ENCODE results near the gene NCK2.
A peak's percentile ranks its signal among the peaks of the same experiment; 100 is the strongest.

The NCK2 gene

DNA sequence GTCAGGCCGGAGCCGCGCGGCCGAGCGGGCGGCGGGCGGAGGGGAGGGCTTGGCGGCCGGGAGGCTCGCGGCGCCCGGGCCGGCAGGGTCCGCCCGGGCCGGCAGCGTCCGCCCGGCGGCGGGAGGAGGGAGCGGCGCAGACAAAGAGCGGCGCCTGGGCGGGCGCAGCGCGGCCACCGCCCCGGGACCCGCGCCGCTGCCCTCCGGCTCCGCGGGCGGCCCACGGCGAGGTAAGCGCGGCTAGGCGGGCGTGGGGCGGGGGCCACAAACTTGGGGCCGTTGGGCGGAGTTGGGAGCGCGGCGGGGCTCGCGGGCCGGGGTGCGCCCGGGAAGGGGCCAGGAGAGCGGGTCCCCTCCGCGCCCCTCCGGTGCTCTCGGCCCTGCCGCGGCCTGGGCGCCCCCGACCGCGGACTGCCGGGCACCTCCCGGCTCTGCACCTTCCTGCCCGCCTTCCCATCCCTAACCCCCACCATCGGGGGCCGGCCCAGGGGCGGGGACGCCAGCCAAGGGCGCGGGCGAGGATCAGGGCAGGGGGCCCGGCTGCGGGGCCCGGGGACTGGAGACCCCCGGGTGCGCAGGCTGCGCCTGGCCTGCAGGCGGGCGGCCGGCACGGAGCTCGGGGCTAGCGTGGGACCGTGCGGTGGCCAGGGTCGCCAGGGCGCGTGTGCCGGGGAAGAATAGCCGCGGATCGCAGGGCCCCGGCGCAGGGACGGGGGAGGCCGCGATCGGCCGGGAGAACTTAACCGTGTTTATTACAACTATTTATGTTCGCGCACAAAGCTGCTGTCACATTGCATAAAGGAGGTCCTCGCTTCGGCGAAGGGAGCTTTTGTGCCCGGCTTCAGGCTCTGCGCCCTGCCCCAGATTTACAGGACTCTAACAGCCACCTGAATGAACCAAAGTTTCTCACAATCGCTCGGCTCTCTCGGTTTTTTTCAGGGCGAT is at the start of gene NCK2:
Gene NCK2, plus strand, starts transcription at position 4 of the 945 bp plus-strand sequence. CDS start 110,152 bp downstream, outside the sequence.
- H3K27me3 Mint-ChIP-seq, result no peaks in the 10 kb centered on the region
- H3K4me3 Mint-ChIP-seq, result peak within 1 kb of the TSS; percentile 93
- H3K36me3 Mint-ChIP-seq, result peaks cover 14% of the 10 kb centered on the region
- no peaks in the 10 kb centered on the region for H3K9me3 Mint-ChIP-seq (ENCODE audit: low read depth)
- peaks cover 76% of the 10 kb centered on the region for H3K4me1 Mint-ChIP-seq (ENCODE audit: low read depth)
- peak within 1 kb of the TSS; percentile 99 for H3K27ac Mint-ChIP-seq

DNA sequence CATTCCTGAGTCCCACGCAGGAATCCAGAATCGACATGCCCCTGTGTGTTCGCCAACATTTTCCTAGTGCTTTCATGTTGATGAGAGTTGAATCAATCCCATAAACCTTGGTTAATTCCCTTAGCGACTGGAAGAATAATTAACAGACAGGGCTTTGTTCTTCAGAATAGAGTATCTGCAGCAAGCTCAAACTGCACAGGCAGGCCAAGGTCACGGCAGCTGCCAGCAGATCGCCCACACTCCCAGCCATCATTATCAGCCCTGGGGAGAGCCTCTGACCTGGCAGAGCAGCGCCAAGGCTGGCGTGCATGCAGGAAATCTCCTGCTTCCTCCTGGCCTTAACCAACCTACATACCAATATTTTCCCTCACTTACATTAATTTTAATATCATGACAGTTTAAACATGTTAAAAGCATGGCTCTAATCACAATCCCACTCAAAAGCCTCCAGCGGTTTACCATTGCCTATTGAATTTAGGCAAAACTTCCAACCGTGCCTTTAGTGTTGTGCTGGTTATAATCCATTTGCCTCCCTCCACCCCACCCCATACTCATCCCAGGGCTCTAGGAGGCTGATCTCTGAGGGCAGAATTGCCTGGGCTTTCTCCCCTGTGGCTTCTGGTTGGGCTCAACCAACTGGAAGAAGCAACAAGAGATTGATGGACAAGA is 46.8 kb upstream of the NCK2 start:
- Mint-ChIP-seq H3K4me3 (no peak overlapping the region), H3K27ac (no peak overlapping the region), H3K36me3 (peaks cover 2% of the 10 kb centered on the region), H3K27me3 (peaks cover 2% of the 10 kb centered on the region), H3K4me1 (ENCODE audit: low read depth) (no peaks in the 10 kb centered on the region), H3K9me3 (ENCODE audit: low read depth) (no peaks in the 10 kb centered on the region)

DNA sequence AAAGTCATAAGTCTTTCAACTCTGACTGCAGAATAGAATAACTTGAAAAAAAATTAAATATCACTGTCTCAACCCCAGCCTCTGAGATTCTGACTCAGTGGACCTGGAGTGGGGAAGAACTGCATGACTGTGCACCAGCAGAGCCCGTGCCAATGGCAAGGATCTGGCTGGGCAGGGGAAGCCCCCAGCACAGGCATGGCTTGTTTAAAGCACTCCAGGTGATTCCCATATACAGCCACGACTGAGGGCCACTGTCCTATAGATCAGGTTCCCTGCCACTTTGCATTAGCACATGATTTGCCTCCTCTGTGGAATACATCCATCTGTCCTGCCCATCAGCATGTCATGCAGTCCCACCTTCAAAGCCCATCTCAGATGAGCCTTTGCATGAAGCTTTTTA is 45.9 kb upstream of the NCK2 start:
- H3K36me3 Mint-ChIP-seq, result peaks cover 2% of the 10 kb centered on the region
- H3K4me3 Mint-ChIP-seq, result no peak overlapping the region
- H3K9me3 Mint-ChIP-seq (ENCODE audit: low read depth), result no peaks in the 10 kb centered on the region
- no peaks in the 10 kb centered on the region for H3K4me1 Mint-ChIP-seq (ENCODE audit: low read depth)
- no peak overlapping the region for H3K27ac Mint-ChIP-seq
- peaks cover 2% of the 10 kb centered on the region for H3K27me3 Mint-ChIP-seq

DNA sequence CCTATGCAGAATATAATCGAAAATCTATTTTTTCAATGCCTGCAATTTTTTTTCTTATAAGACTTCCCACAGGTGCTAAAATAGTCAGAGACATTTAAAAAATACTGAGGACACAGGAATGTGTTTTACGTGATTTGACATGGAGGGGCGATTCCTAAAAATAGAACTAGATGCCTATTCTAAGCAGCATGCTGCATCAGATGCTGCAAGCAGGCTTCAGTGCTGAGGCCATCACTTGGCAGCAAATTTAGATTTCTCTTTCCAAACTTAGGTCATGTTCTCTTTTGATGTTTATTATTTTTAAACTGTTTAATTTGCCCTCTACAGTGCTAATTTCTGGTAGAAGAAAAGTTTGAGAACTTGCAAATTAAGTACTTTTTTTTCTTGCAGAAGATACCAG is 43.7 kb upstream of the NCK2 start:
- H3K27ac Mint-ChIP-seq, result no peak overlapping the region
- peaks cover 2% of the 10 kb centered on the region for H3K27me3 Mint-ChIP-seq
- H3K36me3 Mint-ChIP-seq, result no peaks in the 10 kb centered on the region
- no peaks in the 10 kb centered on the region for H3K9me3 Mint-ChIP-seq (ENCODE audit: low read depth)
- no peaks in the 10 kb centered on the region for H3K4me1 Mint-ChIP-seq (ENCODE audit: low read depth)
- H3K4me3 Mint-ChIP-seq, result no peak overlapping the region

DNA sequence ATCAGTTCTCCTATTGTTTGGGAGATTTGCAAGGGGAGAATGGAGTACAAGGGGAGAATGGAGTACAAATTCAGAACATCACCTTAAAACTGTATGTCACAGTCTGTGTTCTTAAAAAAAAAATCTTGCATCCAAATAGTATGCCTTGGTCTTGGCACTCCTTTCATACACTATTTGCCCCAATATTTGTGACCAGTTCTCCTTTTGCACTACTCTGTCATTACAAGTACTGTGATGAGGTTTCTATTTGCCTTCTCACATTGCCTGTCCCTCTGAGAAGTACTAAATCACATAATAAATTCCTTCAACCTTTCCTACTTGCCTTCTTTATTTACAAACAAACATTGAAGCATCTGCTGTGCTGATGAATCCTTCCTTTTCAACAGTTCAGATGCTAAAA is 36.0 kb upstream of the NCK2 start:
- H3K27ac Mint-ChIP-seq, result no peak overlapping the region
- no peaks in the 10 kb centered on the region for H3K4me1 Mint-ChIP-seq (ENCODE audit: low read depth)
- peaks cover 2% of the 10 kb centered on the region for H3K36me3 Mint-ChIP-seq
- H3K9me3 Mint-ChIP-seq (ENCODE audit: low read depth), result no peaks in the 10 kb centered on the region
- H3K27me3 Mint-ChIP-seq, result no peaks in the 10 kb centered on the region
- no peak overlapping the region for H3K4me3 Mint-ChIP-seq

DNA sequence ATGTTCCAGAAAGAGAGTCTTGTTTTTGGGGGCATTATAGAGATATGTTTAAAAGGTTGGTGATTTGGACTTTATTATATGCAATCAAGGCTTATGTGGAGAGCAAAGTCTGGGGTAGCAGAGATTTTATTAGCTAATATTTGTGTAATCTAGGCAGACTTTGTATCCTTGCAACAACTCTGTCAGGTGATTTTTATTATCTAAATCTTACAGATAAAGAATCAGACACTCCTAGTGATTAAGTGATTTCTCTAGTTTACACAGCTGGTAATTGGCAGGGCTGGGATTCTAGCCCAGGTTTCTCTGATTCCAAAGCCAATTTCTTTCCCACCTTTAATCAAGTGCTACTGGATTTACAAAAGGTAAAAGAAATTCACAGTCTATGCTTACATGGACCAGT is 33.3 kb upstream of the NCK2 start:
- Mint-ChIP-seq H3K27ac (no peak overlapping the region), H3K4me1 (ENCODE audit: low read depth) (no peaks in the 10 kb centered on the region), H3K27me3 (no peaks in the 10 kb centered on the region), H3K9me3 (ENCODE audit: low read depth) (no peaks in the 10 kb centered on the region), H3K4me3 (no peak overlapping the region), H3K36me3 (peaks cover 2% of the 10 kb centered on the region)

DNA sequence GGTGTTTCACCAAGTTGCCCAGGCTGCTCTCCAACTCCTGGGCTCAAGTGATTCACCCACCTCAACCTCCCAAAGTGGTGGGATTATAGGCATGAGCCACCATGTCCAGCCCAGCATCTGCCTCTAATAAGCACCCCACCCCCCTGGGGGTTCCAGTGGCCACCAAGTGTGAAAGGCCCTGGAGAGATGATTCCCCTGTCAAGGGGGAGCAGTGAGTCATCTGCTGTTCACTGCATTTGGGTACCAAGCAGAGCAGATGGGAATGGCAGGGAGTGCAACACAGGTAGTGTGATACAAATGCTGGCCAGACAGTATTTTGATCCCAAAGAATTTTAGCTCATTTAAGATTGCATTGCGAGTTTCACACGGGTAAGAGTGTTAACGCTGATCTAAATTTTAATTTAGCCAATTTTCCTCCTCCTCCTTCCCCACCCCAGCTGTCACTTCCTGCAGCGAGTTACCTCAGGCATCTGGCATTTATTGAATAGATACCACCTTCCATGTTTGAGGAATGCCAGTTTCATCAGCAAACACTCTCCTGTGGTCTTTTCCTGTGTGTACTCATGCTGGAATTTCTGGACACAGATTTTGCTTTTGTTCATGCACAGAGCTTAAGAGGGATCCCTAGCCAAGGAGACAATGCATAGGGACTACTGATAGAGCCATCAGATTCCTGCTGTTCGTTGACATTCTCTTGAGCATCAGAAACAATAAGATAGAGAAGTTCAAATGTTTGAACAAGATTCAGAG is 32.4 kb upstream of the NCK2 start:
- Mint-ChIP-seq H3K4me3 (no peak overlapping the region), H3K4me1 (ENCODE audit: low read depth) (peaks cover 3% of the 10 kb centered on the region), H3K9me3 (ENCODE audit: low read depth) (no peaks in the 10 kb centered on the region), H3K36me3 (peaks cover 2% of the 10 kb centered on the region), H3K27ac (no peak overlapping the region), H3K27me3 (no peaks in the 10 kb centered on the region)

DNA sequence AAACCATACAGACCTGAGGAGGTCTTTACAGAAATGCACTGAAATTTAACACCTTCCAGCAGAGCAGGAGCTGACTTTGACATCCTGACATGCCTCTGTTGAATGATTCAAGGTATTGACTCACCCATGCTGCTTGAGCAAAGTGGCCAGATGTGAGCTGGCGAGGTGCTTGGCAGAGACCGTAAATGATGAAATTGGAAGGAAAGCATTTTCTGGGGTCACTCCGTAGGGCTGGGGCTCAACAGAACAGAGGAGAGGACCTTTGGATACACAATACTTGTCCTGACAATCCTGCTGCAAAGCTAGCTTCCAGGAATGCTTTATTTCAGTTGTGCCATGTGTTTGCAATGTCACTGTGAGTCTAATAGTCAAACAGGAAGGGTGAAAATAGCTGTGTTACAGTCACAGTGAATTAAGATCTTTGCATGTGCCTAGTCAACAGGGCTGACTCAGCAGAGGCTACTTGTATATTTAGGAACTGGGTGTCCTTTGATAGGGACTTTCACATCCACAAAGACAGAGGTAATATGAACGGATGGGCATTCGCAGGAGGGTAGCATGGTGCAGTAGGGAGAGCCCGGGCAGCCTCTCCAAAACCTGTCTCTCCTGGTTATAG is 31.6 kb upstream of the NCK2 start:
- peaks cover 3% of the 10 kb centered on the region for H3K4me1 Mint-ChIP-seq (ENCODE audit: low read depth)
- H3K27me3 Mint-ChIP-seq, result no peaks in the 10 kb centered on the region
- no peaks in the 10 kb centered on the region for H3K9me3 Mint-ChIP-seq (ENCODE audit: low read depth)
- no peak overlapping the region for H3K4me3 Mint-ChIP-seq
- no peak overlapping the region for H3K27ac Mint-ChIP-seq
- peaks cover 2% of the 10 kb centered on the region for H3K36me3 Mint-ChIP-seq

DNA sequence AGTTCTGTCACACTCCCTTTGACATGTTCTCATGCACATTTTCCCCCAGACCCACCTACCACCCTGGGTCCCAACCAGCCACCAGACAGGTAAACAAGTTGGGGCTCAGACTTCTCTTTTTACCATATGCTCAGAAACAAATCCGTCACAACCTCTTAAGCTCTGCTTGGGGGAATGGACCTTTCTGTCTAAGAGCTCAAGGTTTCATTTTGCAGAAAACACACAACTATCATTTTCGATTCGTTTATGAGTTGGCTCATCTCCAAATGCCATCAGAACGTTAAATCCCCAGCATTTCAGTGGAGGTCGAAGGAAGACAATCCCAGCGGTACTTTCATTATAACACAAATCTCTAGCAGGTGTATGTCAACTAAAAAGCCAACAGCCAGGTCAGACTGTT is 30.6 kb upstream of the NCK2 start:
- no peaks in the 10 kb centered on the region for H3K27me3 Mint-ChIP-seq
- no peak overlapping the region for H3K27ac Mint-ChIP-seq
- no peak overlapping the region for H3K4me3 Mint-ChIP-seq
- H3K36me3 Mint-ChIP-seq, result peaks cover 2% of the 10 kb centered on the region
- no peaks in the 10 kb centered on the region for H3K9me3 Mint-ChIP-seq (ENCODE audit: low read depth)
- peaks cover 3% of the 10 kb centered on the region for H3K4me1 Mint-ChIP-seq (ENCODE audit: low read depth)

DNA sequence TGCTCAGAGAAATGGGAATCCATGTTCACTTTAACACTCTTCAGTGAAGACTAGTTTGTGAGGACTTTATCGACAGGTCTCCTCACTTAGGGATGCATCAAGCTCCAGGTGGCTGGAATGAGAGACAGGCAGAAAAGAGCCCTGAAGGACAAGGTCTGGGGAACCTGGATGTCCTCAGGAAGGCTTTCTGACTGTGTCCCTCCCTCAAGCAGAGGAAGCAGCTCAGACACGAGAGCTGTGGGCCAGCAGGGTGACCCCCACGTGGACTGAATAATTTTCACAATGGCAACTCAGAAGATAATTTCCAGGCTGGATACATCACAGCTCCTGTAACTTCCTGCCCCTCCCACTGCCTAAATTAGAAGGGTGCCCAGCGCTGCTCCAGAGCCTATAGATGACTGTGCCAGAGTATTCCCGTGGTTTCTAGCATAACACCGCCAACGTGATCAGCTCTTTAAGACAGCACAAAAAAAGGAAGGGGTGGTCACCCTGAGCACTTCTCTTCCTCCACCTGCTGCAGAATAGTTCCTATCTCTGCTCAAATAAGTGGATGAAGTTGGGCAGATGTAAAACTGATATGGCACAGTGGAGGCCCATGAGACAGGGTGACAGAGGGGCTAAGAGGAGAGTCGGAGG is 25.7 kb upstream of the NCK2 start:
- Mint-ChIP-seq H3K9me3 (ENCODE audit: low read depth) (no peaks in the 10 kb centered on the region), H3K27ac (no peak overlapping the region), H3K36me3 (no peaks in the 10 kb centered on the region), H3K27me3 (no peaks in the 10 kb centered on the region), H3K4me1 (ENCODE audit: low read depth) (peaks cover 3% of the 10 kb centered on the region), H3K4me3 (no peak overlapping the region)

DNA sequence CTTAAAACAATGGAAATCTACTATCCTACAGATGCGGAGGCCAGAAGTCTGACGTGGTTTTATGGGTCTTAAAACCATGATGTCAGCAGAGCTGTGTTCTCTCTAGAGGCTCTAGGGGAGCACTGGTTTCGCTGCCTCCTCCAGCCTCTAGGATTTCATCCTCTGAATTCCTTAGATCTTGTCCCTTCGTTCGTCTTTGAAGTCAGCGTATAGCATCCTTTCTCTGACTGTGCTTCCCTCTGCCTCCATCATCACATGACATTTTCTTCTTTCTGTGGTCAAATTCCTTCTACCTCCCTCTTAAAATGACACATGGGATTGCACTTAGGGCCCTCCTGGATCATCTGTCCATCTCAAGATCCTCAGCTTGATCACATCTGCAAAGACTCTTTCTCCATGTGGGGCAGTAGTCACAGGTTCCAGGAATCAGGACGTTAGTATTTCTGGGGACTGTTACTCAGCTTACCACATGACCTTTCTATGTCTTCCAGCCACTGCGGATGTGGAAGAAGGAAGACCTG is 22.7 kb upstream of the NCK2 start:
- Mint-ChIP-seq H3K27me3 (no peaks in the 10 kb centered on the region), H3K9me3 (ENCODE audit: low read depth) (peaks cover 5% of the 10 kb centered on the region), H3K4me3 (no peak overlapping the region), H3K4me1 (ENCODE audit: low read depth) (peaks cover 2% of the 10 kb centered on the region), H3K36me3 (peaks cover 2% of the 10 kb centered on the region), H3K27ac (no peak overlapping the region)

DNA sequence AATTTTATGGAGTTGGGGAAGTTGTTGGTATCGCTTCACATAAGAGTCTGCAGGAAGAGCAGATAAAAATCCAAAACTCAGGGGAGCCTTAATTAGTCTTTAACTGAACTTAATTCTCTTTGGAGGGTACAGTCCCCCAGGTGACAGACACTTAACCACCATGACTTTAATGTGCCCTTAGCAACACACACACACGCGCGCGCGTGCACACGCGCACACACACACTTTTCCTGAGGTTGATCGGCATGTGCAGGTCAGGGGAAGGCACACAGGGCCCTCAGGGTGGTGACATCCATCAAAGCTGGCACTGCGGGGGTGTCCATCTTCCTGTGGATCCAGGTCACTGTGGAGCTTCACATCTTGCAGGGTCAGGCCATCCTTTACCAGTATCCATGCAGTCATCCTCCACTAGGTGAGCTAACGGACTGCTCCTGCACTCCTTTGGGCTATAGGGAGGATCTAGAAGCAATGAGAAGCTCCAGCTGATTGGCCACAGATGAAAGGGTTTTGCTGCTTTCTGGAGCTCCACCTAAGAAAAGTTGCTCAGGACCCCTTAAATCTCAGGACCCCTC is 21.9 kb upstream of the NCK2 start:
- Mint-ChIP-seq H3K27ac (no peak overlapping the region), H3K4me1 (ENCODE audit: low read depth) (no peaks in the 10 kb centered on the region), H3K4me3 (no peak overlapping the region), H3K36me3 (peaks cover 2% of the 10 kb centered on the region), H3K9me3 (ENCODE audit: low read depth) (peaks cover 5% of the 10 kb centered on the region), H3K27me3 (no peaks in the 10 kb centered on the region)

DNA sequence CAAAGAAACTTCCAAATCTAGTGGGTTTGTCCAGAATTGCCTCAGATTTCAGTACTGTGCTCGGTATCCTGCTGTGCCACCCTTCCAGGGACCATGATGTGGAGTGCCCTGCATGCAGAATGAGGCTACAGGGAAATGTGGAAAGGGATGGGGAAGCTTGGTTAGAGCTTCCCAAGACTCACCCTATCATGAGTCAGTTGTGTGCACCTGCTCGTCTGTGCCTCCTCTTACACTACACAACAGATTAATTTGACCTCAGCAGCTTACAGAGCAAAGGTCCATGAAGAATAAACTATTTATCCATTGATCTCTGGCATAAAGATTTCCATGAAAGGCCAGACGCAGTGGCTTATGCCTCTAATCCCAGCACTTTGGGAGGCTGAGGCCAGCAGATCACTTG is 21.3 kb upstream of the NCK2 start:
- H3K4me1 Mint-ChIP-seq (ENCODE audit: low read depth), result no peaks in the 10 kb centered on the region
- no peak overlapping the region for H3K4me3 Mint-ChIP-seq
- no peaks in the 10 kb centered on the region for H3K27me3 Mint-ChIP-seq
- H3K36me3 Mint-ChIP-seq, result peaks cover 2% of the 10 kb centered on the region
- peaks cover 5% of the 10 kb centered on the region for H3K9me3 Mint-ChIP-seq (ENCODE audit: low read depth)
- no peak overlapping the region for H3K27ac Mint-ChIP-seq

DNA sequence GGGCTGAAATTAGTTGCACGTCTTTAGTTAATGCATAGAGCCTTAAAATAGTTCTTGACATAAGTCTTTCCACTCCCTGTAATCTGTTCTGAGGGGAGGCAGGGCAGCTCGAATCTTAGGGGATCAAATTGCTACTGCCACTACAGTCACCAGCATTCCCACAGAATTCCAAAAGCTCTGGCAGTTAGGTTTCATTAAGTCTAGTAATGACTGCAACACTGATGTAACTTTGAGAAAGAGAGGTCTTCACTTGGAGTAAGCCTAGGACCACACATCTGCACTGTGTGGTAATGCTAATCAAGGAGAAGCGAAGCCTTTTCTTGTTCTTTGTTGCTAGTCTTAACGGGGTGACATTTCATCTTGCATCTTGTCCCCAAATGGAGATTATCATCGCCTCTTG is 19.3 kb upstream of the NCK2 start:
- Mint-ChIP-seq H3K9me3 (ENCODE audit: low read depth) (peaks cover 7% of the 10 kb centered on the region), H3K27ac (peak overlapping the region; percentile 22), H3K4me3 (no peak overlapping the region), H3K27me3 (no peaks in the 10 kb centered on the region), H3K36me3 (peaks cover 2% of the 10 kb centered on the region), H3K4me1 (ENCODE audit: low read depth) (no peaks in the 10 kb centered on the region)
